Body of pancreas (tissue), 4 donors: ENCODE data around the gene BACH2.

Source experiments
- POLR2A ChIP-seq, 3 donors: fragments of 450-650 bp; IDR thresholded peaks; one replicate each; pipeline ENCODE4 v1.6.1; 2016; ENCODE audit warnings: antibody characterized with exemption in 3 of 3, mild to moderate bottlenecking in 2 of 3
- TF ChIP-seq, protein P1 (sequence below), 7 experiments: fragments of 450-650 bp in 4 of 7; fragments of 200-600 bp in 3 of 7; sonication (generic) in 3 of 7; IDR thresholded peaks; one replicate each; pipeline ENCODE4 v1.5.1; 2016 to 2019; ENCODE audit warnings: antibody characterized with exemption in 7 of 7

DNA sequence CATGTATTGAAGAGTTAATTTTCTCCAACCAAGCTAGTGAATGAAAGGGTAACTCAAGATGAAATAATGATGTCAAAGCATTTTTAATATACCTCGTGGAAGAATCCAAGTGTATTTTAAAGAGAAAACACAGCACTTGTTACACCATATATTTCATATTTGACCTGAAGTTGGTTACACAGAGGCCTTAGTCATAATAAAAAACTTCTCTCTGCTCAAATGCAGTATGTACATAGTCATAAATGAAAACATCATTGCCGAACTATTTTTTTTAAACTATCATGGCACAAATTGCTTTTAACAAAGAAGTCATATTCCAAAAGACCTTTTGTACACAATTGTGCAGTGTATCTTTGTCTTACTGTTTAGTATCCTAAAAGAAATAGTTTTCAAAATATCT is 43.0 kb downstream of the BACH2 start:
- TF ChIP-seq, protein P1, sequence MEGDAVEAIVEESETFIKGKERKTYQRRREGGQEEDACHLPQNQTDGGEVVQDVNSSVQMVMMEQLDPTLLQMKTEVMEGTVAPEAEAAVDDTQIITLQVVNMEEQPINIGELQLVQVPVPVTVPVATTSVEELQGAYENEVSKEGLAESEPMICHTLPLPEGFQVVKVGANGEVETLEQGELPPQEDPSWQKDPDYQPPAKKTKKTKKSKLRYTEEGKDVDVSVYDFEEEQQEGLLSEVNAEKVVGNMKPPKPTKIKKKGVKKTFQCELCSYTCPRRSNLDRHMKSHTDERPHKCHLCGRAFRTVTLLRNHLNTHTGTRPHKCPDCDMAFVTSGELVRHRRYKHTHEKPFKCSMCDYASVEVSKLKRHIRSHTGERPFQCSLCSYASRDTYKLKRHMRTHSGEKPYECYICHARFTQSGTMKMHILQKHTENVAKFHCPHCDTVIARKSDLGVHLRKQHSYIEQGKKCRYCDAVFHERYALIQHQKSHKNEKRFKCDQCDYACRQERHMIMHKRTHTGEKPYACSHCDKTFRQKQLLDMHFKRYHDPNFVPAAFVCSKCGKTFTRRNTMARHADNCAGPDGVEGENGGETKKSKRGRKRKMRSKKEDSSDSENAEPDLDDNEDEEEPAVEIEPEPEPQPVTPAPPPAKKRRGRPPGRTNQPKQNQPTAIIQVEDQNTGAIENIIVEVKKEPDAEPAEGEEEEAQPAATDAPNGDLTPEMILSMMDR (IDR thresholded peaks at IDR 0.05): no peak
- TF ChIP-seq POLR2A (IDR thresholded peaks at IDR 0.05): no peak
